Ammon's horn (tissue), 1 donor: ENCODE results near the gene TEKT2.
A peak's percentile ranks its signal among the peaks of the same experiment; 100 is the strongest.

Source experiments
- DNase-seq: peaks from one replicate; pipeline ENCODE4 v3.0.0-alpha.2; 2016; ENCODE audit warnings: low spot score

The TEKT2 gene, protein sequence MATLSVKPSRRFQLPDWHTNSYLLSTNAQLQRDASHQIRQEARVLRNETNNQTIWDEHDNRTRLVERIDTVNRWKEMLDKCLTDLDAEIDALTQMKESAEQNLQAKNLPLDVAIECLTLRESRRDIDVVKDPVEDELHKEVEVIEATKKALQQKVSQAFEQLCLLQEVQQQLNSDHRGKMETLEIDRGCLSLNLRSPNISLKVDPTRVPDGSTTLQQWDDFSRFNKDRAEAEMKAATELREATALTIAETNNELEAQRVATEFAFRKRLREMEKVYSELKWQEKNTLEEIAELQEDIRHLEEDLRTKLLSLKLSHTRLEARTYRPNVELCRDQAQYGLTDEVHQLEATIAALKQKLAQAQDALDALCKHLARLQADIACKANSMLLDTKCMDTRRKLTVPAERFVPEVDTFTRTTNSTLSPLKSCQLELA

DNA sequence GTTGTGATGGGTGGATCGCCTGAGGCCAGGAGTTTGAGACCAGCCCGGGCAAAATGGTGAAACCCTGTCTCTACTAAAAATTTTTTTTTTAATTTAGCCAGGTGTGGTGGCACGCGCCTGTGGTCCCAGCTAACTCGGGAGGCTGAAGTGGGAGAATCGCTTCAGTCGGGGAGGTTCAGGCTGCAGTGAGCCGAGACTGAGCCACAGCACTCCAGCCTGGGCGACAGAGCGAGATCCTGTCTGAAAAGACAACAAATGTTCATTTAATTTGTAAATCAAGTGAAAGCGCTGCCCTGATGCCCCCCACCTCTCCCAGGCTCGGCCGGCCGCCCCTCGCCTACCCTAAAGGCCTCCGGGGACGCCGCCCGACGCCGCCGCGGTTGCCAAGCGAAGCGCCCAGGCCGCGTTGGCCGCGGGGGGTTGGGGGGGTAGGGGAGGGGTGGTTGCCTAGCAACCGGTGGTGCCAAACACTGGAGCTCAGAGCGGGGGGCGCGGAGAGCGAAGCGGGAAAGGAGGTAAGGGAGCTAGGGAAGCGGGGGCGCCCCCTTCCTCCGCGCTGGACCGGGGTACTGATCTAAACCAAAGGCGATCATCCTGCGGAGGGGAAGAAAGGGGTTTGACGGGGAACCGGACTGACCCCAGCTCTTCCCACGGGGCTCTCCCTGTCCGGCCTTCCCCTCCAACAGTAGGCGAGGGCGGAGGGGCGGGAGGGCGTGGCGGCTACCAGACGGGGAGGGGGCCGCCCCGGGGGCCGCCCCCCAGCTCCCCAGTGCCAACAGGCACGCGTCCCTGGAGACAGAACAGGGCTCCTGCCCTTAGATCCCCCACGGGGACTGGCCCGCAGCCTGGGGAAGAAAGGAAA lies at the start of gene TEKT2:
Gene TEKT2, plus strand, starts transcription at position 460 of the 862 bp plus-strand sequence. CDS start 828 bp downstream, outside the sequence.
- peak; percentile 84 for DNase-seq

DNA sequence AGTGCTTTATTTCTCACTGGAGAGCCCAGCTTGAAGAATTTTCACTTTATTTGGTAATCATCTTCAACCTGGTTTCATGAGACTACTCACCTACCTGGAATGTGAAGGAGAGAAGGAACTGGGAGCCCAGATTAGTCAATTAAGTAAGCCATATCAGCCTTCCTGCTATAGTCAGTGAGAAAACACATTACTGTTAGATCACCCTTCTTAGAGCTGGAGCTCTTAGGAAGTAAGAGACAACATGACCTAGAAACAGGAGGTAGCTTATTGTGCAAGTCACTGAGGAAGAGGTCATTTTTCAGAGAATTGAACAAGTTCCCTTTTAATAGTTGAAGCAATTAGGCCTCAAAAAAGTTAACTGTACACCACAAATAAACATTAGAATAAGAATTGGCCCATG lies 49.2 kb upstream of the TEKT2 start:
- DNase-seq: no peak

GRCh38 chr1:36035154-36035553 lies 48.7 kb upstream of the TEKT2 start:
- no peak for DNase-seq

DNA sequence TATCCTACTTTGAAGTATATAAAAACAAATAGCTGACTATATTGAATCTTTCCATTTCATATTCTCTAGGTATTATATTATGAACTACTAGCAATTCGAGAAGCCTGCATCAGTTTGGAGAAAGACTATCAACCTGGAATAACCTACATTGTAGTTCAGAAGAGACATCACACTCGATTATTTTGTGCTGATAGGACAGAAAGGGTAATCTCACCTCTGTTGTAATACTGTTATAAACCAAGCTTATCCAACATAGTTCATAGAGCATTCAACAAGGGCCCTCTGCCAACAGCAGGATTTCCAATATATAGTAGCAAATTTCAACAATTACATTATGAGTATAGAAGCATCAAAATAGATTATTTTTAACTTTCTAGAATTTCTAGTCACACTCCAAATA lies 43.7 kb upstream of the TEKT2 start:
- no peak for DNase-seq

- no peak for DNase-seq
These were observed 32.1 kb upstream of the TEKT2 start for GRCh38 chr1:36051821-36052220.

DNA sequence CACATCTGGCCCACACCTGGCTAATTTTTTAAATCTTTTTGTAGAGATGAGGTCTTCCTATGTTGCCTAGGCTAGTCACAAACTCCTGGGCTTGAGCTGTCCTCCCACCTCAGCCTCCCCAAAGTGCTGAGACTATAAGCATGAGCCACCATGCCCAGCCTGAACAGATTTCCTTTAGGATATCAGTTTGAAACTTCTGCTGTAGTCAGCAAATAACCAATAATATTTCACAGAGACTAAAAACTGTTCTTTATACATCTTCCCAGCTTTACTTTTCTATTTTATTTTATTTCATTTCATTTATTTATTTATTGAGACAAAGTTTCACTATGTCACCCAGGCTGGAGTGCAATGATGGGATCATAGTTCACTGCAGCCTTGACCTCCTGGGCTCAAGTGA lies 29.9 kb upstream of the TEKT2 start:
- no peak for DNase-seq

- DNase-seq: no peak
These were observed 28.2 kb upstream of the TEKT2 start for GRCh38 chr1:36055706-36056105.

DNA sequence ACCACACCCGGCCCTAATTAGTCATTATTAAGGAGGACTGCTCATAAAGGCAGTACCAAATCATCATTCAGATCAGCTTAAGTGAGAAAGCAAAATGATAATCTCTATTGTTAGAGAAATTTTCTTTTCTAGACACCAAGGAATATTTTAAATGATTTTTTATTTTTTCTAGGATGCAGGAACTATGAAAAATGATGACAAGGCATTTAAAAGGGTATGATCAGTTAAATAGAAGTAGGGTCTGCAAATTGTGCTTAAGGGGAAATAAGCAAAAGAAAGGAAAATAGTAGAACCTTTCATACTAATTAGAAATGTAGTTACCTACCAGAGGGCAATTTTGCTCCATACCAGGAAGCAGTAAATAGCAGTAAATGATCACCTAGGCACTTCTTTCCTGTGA lies 21.6 kb upstream of the TEKT2 start:
- DNase-seq: no peak

DNA sequence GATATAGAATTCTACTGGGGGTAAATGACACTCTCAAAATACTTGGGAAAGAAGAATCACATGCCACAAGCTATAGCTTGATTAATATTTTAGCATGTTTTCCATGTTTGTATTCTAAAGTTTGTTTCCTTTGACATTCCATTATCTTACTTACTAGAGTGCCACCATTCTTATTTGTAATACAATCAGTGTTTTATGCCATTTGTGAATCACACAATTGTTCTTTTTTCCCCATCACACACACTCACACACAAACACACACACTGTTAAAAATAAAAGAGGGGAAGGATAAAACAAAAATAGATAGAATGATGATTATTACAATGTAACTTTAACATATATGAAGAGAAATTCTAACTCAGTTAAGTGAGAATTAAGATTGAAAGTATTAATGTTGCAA lies 16.0 kb upstream of the TEKT2 start:
- peak; percentile 41 for DNase-seq

GRCh38 chr1:36068866-36069265 lies 15.0 kb upstream of the TEKT2 start:
- DNase-seq: no peak

GRCh38 chr1:36070349-36070748 lies 13.5 kb upstream of the TEKT2 start:
- DNase-seq: no peak

DNA sequence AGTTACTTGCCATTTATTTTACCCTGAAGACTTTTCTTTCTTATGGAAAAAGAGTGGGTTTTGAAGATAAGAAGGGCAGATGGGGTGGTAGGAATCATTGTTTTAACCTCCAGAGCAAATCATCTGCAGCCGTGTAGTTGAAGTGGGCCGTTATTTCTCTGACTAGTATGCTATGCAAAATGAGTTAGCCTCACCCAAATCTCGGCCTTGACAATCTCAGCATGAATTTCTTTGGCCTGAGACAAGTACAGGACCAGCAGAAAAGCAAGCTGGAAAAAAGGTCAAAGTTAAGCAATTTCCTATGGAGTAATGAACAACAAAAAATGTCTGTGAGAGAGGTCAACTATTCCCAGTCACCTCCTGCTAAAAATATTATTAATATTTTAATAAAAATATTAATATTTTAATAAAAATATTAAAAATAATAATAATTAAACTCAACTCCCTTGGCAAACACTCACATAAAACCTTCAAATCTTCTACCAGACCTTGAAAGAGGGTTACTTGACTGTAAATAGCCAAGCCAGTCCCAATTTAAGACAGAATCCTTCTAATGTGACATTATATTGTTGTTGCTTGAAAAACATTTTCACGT lies 6.8 kb upstream of the TEKT2 start:
- DNase-seq: no peak

DNA sequence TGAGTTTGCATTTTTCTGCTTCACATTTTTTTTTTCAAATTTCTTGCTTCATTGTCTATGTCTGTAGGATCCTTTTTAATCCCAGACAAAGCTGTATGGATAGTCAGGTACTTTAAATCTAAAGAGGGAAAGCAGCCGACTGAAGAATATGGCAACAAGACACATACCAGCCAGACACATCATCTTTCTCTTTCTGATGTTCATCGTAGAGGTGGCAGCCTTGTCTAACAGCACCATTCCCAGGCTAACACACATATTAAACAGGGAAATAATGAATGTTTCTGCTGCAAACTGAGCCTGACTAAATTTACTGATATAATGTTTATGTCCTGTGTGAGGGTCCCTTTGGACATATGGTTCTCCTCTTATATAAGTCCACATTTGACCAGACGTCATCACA lies 3.7 kb upstream of the TEKT2 start:
- DNase-seq: no peak

DNA sequence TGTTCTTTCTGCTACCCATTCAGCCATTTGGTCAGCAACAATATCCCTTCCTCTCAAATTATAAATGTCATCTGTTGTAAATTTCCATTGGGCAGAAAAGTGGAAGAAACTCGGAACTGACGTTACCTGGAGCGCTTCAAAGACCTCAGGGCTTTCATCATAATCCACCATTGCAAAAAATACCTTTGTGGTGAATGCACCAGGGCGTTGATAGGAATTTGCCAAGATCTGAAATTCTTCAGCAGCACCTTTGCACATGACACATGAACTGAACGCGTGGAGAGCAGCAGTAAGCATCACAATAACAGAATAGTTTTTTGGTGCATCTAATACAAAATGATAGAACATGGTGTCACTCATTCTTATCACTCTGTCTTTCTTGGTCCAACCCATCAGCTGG lies 3.1 kb upstream of the TEKT2 start:
- DNase-seq: no peak

DNA sequence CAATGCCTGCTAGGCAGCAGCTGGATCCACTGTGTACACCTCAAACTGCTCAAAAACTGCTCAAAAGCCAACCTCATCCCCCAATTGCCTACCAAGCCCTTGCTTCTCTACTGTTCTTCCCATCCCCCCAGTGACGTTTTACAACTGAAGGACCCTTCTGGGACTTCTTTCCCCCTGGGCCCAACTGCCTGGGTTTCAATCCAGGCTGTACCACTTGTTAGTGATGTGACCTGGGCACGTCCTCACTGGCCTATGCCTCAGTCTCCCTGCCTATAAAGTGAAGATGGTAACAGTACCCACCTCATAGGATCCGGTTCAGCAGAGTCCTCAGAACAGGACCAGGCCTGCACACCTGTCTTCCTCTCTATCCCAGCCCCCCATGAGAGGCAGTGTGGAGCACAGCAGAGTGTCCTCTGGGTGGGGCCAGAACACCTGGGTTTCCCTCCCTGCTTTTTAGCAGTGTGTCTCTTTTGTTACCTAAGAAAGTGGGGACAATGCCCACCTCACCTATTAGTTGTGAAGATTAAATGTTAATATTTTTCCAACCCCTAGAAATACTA lies 1.9 kb upstream of the TEKT2 start:
- no peak for DNase-seq

- no peak for DNase-seq
These were observed 675 bp upstream of the TEKT2 start for GRCh38 chr1:36083219-36083618.

- DNase-seq: no peak
These were observed 712 bp downstream of the TEKT2 start for GRCh38 chr1:36084497-36085115.

DNA sequence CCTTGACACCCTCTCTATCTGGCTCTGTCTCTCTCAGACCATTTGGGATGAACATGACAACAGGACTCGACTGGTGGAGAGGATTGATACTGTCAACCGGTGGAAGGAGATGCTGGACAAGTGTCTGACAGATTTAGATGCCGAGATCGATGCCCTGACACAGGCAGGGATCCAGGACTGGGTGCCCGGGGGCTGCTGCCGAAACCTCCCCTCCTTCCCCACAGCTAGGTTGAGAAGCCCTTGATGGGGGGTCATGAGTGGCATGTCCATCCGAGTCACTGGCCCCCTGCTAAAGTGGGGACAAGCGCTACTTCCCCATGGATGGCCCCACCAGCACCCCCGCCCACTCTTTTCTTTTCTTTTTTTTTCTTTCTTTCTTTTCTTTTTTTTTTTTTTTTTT lies 1.2 kb downstream of the TEKT2 start:
- no peak for DNase-seq

DNA sequence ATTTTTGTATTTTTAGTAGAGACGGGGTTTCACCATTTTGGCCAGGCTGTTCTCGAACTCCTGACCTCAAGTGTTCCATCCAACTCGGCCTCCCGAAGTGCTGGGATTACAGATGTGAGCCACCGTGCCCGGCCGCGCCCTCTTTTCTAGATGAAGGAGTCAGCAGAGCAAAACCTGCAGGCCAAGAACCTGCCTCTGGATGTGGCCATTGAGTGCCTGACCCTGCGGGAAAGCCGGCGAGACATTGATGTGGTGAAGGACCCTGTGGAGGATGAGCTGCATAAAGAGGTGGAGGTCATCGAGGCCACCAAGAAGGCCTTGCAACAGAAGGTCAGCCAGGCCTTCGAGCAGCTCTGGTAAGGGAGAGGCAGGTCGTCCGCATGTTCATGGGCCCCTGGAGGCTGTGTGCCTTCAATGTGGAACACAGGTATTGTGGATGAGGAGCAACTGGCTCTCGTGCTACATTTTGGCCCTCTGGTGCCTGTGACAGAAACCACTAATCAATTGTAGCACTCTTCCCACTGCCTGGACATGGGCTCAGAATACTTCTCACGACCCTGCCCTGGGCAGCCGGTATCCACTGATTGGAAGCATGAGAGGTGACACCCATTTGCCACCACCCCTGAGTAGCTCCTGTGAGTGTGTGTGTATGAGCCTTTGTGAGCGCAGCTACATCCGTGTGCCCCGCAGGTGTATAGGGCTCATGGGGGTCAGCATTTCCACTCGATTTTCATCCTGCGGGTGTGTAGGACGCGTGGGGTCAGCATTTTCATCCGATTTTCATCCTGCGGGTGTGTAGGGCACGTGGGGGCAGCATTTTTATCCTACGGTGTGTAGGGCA lies 2.0 kb downstream of the TEKT2 start:
- no peak for DNase-seq

DNA sequence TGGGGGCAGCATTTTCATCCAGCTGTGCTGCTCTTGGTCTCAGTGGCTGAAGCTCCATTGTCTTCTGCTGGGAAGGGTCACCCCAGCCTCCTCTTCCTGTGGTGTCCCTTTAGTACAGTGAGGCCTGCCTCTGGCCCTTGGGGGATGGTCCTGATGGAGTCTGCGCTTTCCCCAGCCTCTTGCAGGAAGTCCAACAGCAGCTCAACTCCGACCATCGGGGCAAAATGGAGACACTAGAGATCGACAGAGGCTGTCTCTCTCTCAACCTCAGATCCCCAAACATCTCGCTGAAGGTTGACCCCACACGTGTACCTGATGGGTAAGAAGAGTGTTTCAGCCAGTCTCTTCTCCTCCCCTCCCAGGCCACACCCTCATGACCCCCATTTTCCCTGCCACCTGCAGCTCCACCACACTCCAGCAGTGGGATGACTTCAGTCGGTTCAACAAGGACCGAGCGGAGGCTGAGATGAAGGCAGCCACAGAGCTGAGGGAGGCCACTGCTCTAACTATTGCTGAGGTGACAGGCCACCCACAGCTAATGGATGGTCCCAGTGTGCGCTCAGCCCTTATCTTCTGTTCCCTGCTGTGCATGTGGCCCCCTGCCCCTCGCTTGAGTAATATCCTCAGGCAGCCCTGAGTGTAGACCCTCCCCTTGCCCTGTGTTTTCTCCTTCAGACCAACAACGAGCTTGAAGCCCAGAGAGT lies 2.8 kb downstream of the TEKT2 start:
- DNase-seq: no peak
